CD4-positive, alpha-beta T cell treated with Interferon gamma for 1 hour (primary cell): Measurements from ENCODE around the gene USP34.
"Not testable (repeated sequence)": the region's sequence is repeated elsewhere in the genome, so short reads cannot be mapped to it uniquely, and the experiment has no call there.

ENCODE experiments used
- DNase-seq: peaks from one replicate; pipeline ENCODE4 v3.0.0-alpha.2; 2020

The USP34 gene

GRCh38 chr2:61178603-61179545, 292.0 kb downstream of the USP34 start:
- DNase-seq = no peak

GRCh38 chr2:61177727-61178549, 292.9 kb downstream of the USP34 start:
- peak; percentile 12 for DNase-seq

GRCh38 chr2:61176755-61177726, 293.8 kb downstream of the USP34 start:
- peak; percentile 92 for DNase-seq

GRCh38 chr2:61175036-61175435, 295.9 kb downstream of the USP34 start:
- no peak for DNase-seq

- DNase-seq = no peak
Observed at GRCh38 chr2:61173116-61173515, 297.8 kb downstream of the USP34 start.

GRCh38 chr2:61172671-61173070, 298.2 kb downstream of the USP34 start:
- DNase-seq = no peak

- no peak for DNase-seq
Observed at GRCh38 chr2:61167579-61167978, 303.3 kb downstream of the USP34 start.

- DNase-seq = no peak
Observed at GRCh38 chr2:61165946-61166345, 304.9 kb downstream of the USP34 start.

- DNase-seq = not testable (repeated sequence)
Observed at GRCh38 chr2:61165082-61165481, 305.8 kb downstream of the USP34 start.

- DNase-seq = no peak
Observed at GRCh38 chr2:61162721-61163120, 308.2 kb downstream of the USP34 start.

GRCh38 chr2:61161888-61162287, 309.0 kb downstream of the USP34 start, which contains the start of gene C2orf74:
Gene C2orf74 (plus strand): TSS chr2:61162188. CDS start chr2:61162515, 327 bp downstream.
- DNase-seq = no peak

- DNase-seq = no peak
Observed at GRCh38 chr2:61158356-61158955, 312.4 kb downstream of the USP34 start.

- no peak for DNase-seq
Observed at GRCh38 chr2:61157371-61158003, 313.4 kb downstream of the USP34 start.

GRCh38 chr2:61151436-61151835, 319.5 kb downstream of the USP34 start:
- DNase-seq = no peak

- DNase-seq = no peak
Observed at GRCh38 chr2:61149074-61149473, 321.8 kb downstream of the USP34 start.

- DNase-seq = not testable (repeated sequence)
Observed at GRCh38 chr2:61148091-61148490, 322.8 kb downstream of the USP34 start.

GRCh38 chr2:61145990-61146389, 324.9 kb downstream of the USP34 start:
- DNase-seq = no peak

GRCh38 chr2:61144697-61145268, 326.1 kb downstream of the USP34 start:
- DNase-seq = peak; percentile 95

GRCh38 chr2:61141151-61141550, 329.7 kb downstream of the USP34 start:
- DNase-seq = no peak

GRCh38 chr2:61138859-61139258, 332.0 kb downstream of the USP34 start:
- no peak for DNase-seq
